ENCODE results near the gene ZNF536. TPM values are rescaled to one million over a fixed set of nuclear protein-coding genes. Genes with fewer than 3 reads are reported as not detected.

ZNF536 gene
- total RNA-seq, 1 experiment from 2014 or later = not detected

DNA sequence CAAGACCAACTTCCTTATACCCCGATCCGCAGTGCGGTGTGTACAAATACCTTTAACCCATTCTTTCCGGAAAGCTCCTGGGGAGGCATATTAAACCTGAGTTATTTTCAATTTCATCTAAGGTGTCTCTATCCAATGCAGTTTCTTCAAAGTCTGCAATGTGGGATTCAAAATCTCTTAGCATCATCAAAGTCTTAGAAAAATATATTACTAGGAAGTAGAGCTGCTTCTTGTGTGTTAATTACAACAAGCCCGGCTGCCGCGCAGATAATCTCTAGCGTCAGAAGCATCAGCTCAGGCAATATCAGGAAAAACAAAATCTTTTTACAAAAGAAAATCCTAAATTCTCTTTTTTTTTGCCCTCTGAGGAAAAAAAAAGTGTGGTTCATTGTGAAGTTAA is 48.1 kb downstream of the ZNF536 start:
- Histone ChIP-seq H3K9me3 (ENCODE audit: low read length) (no peaks in the 10 kb centered on the region), H3F3A (ENCODE audit: low read length, unreplicated experiment) (no peaks in the 10 kb centered on the region), H3K9me2 (replicated peaks; ENCODE audit: low read length) (no peaks in the 10 kb centered on the region), H3K79me2 (ENCODE audit: low read length) (no peaks in the 10 kb centered on the region), H3K9ac (ENCODE audit: low read length) (no peak overlapping the region), H3K27ac (ENCODE audit: low read length) (no peak overlapping the region), H3K36me3 (ENCODE audit: low read depth, low read length) (no peaks in the 10 kb centered on the region), H2AFZ (ENCODE audit: low read length) (no peak overlapping the region), H3K27me3 (ENCODE audit: low read length) (no peaks in the 10 kb centered on the region), H4K20me1 (ENCODE audit: low read length) (no peaks in the 10 kb centered on the region), H3K4me1 (ENCODE audit: insufficient read depth, low read length) (no peaks in the 10 kb centered on the region), H3K4me3 (ENCODE audit: low read length) (no peak overlapping the region), H3K4me2 (ENCODE audit: low read length) (no peak overlapping the region)
- intact Hi-C loops (cut with micrococcal nuclease) = no loop called here
- TF ChIP-seq, protein P1, sequence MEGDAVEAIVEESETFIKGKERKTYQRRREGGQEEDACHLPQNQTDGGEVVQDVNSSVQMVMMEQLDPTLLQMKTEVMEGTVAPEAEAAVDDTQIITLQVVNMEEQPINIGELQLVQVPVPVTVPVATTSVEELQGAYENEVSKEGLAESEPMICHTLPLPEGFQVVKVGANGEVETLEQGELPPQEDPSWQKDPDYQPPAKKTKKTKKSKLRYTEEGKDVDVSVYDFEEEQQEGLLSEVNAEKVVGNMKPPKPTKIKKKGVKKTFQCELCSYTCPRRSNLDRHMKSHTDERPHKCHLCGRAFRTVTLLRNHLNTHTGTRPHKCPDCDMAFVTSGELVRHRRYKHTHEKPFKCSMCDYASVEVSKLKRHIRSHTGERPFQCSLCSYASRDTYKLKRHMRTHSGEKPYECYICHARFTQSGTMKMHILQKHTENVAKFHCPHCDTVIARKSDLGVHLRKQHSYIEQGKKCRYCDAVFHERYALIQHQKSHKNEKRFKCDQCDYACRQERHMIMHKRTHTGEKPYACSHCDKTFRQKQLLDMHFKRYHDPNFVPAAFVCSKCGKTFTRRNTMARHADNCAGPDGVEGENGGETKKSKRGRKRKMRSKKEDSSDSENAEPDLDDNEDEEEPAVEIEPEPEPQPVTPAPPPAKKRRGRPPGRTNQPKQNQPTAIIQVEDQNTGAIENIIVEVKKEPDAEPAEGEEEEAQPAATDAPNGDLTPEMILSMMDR (conservative IDR thresholded peaks at IDR 0.05; ENCODE audit: low read depth, low read length) = no peak
- no peak for TF ChIP-seq EZH2 (IDR thresholded peaks at IDR 0.05; ENCODE audit: low read length, unreplicated experiment)
- no peak for TF ChIP-seq EZH2phosphoT487 (IDR thresholded peaks at IDR 0.05; ENCODE audit: borderline replicate concordance, low read length)
- ChIA-PET CTCF (no interaction called here), POLR2A (ENCODE audit: unreplicated experiment) (no interaction called here)
- DNase-seq (no peak), ATAC-seq (no peak)
- no TSS peak for BruUV-seq (replicated peaks)

DNA sequence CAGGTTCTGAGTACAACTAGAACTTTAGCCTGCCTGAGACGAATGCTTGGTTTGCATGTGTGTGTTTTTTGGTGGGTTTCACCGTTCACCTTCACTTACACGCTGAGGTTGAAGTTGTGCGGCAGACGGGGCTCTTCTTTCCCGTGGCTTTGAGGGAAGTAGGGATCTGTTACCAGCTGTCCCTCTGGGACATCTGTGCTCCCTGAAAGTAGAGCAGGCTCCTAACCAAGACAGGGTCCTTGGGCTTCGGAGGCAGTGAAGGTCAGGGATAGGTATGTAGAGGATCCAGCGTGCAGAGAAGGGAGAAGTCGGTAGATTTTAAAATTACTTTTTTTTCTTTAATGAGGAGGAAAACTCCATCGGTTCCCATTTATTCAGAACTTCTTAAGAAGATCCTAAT is 48.7 kb downstream of the ZNF536 start:
- H3K27me3 ChIP-seq (ENCODE audit: low read length) = no peaks in the 10 kb centered on the region
- no peaks in the 10 kb centered on the region for H3F3A ChIP-seq (ENCODE audit: low read length, unreplicated experiment)
- no peak for ATAC-seq
- H3K4me3 ChIP-seq (ENCODE audit: low read length) = no peak overlapping the region
- H3K36me3 ChIP-seq (ENCODE audit: low read depth, low read length) = no peaks in the 10 kb centered on the region
- no peak overlapping the region for H2AFZ ChIP-seq (ENCODE audit: low read length)
- no peaks in the 10 kb centered on the region for H3K79me2 ChIP-seq (ENCODE audit: low read length)
- no peak overlapping the region for H3K27ac ChIP-seq (ENCODE audit: low read length)
- H3K4me2 ChIP-seq (ENCODE audit: low read length) = no peak overlapping the region
- ChIA-PET CTCF (no interaction called here), POLR2A (ENCODE audit: unreplicated experiment) (no interaction called here)
- H3K9me3 ChIP-seq (ENCODE audit: low read length) = no peaks in the 10 kb centered on the region
- BruUV-seq (replicated peaks) = no TSS peak
- DNase-seq = no peak
- H3K9me2 ChIP-seq (replicated peaks; ENCODE audit: low read length) = no peaks in the 10 kb centered on the region
- H3K9ac ChIP-seq (ENCODE audit: low read length) = no peak overlapping the region
- TF ChIP-seq EZH2 (IDR thresholded peaks at IDR 0.05; ENCODE audit: low read length, unreplicated experiment) (no peak), EZH2phosphoT487 (IDR thresholded peaks at IDR 0.05; ENCODE audit: borderline replicate concordance, low read length) (no peak)
- TF ChIP-seq, protein P1 (conservative IDR thresholded peaks at IDR 0.05; ENCODE audit: low read depth, low read length) = no peak
- H4K20me1 ChIP-seq (ENCODE audit: low read length) = no peaks in the 10 kb centered on the region
- intact Hi-C loops (cut with micrococcal nuclease) = no loop called here
- no peaks in the 10 kb centered on the region for H3K4me1 ChIP-seq (ENCODE audit: insufficient read depth, low read length)

DNA sequence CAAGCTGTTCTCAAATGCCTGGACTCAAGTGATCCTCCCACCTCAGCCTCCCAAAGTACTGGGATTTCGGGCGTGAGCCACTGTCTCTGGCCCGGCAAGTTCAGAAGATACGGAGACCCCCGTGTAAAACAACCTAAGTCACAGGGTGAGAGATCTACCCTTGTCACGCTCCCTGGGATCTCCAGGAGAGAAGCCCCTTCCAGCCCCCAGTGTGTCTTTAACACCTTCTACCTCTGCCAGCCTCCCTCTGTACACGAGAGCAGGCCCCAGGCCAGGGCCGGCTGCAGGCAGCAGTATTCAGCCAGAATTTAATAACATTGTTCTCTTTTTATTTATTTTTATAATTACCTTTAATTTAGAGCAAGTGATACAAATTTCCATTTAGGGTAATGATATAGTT is 49.4 kb downstream of the ZNF536 start:
- no peaks in the 10 kb centered on the region for H3K4me1 ChIP-seq (ENCODE audit: insufficient read depth, low read length)
- H3K4me3 ChIP-seq (ENCODE audit: low read length) = no peak overlapping the region
- no peak overlapping the region for H3K4me2 ChIP-seq (ENCODE audit: low read length)
- ChIA-PET POLR2A (ENCODE audit: unreplicated experiment) (no interaction called here), CTCF (no interaction called here)
- intact Hi-C loops (cut with micrococcal nuclease) = no loop called here
- H3K9me3 ChIP-seq (ENCODE audit: low read length) = no peaks in the 10 kb centered on the region
- no TSS peak for BruUV-seq (replicated peaks)
- H3K36me3 ChIP-seq (ENCODE audit: low read depth, low read length) = no peaks in the 10 kb centered on the region
- no peak for DNase-seq
- H3K27ac ChIP-seq (ENCODE audit: low read length) = no peak overlapping the region
- no peaks in the 10 kb centered on the region for H3K79me2 ChIP-seq (ENCODE audit: low read length)
- ATAC-seq = no peak
- no peaks in the 10 kb centered on the region for H3K27me3 ChIP-seq (ENCODE audit: low read length)
- H3F3A ChIP-seq (ENCODE audit: low read length, unreplicated experiment) = no peaks in the 10 kb centered on the region
- H2AFZ ChIP-seq (ENCODE audit: low read length) = no peak overlapping the region
- H3K9ac ChIP-seq (ENCODE audit: low read length) = no peak overlapping the region
- no peaks in the 10 kb centered on the region for H3K9me2 ChIP-seq (replicated peaks; ENCODE audit: low read length)
- H4K20me1 ChIP-seq (ENCODE audit: low read length) = no peaks in the 10 kb centered on the region
- TF ChIP-seq EZH2phosphoT487 (IDR thresholded peaks at IDR 0.05; ENCODE audit: borderline replicate concordance, low read length) = no peak
